H1 (cell line): ENCODE measurements around the gene METRNL. TPM values are rescaled to one million over a fixed set of nuclear protein-coding genes. Genes with fewer than 3 reads are reported as not detected.

Source experiments
- CTCF ChIA-PET: fragments of 300-600 bp; sonication (Branson Sonifier 250); formaldehyde crosslinking; loops from one replicate; lab custom pipeline; 2021; ENCODE audit not compliant: partially characterized antibody; lab: Charles Lee
- POLR2A ChIA-PET: fragments of 300-600 bp; sonication (Branson Sonifier 250); formaldehyde crosslinking; loops from one replicate; lab custom pipeline; 2021; ENCODE audit warnings: inconsistent platforms; ENCODE audit not compliant: partially characterized antibody; lab: Charles Lee
- DNase-seq, 2 experiments: peaks; one replicate each; pipeline versions ENCODE4 v3.0.0 to v3.0.0-alpha.2; 2010 to 2022; ENCODE audit warnings: low spot score in 2 of 2, low read depth in 1 of 2, mixed read lengths in 1 of 2
- FAIRE-seq: peaks from 2 replicates; lab custom pipeline; 2011; peaks lifted over from hg19 to GRCh38; lab: Jason Lieb, UNC
- H2AFZ ChIP-seq: 2 replicates; pipeline ENCODE4 v1.8.1; 2012; ENCODE audit warnings: low read length, inconsistent platforms
- H2AK5ac ChIP-seq: 2 replicates; pipeline ENCODE4 v1.6.1; 2013; ENCODE audit warnings: low read depth, low read length
- H2BK120ac ChIP-seq: replicated peaks from 2 replicates; pipeline ENCODE3; 2013; ENCODE audit warnings: low read depth, low read length, inconsistent platforms
- H2BK12ac ChIP-seq: 2 replicates; pipeline ENCODE4 v1.6.1; 2013; ENCODE audit warnings: low read depth, low read length
- H2BK15ac ChIP-seq: 2 replicates; pipeline ENCODE4 v1.6.1; 2013; ENCODE audit warnings: low read length
- H2BK20ac ChIP-seq: 2 replicates; pipeline ENCODE4 v1.6.1; 2013; ENCODE audit warnings: low read length
- H2BK5ac ChIP-seq: 2 replicates; pipeline ENCODE4 v1.6.1; 2013; ENCODE audit warnings: low read depth, low read length
- H3K14ac ChIP-seq: 2 replicates; pipeline ENCODE4 v1.6.1; 2013; ENCODE audit warnings: inconsistent platforms; ENCODE audit not compliant: insufficient read length
- H3K18ac ChIP-seq: 2 replicates; pipeline ENCODE4 v1.6.1; 2013; ENCODE audit warnings: low read length; ENCODE audit errors: extremely low read depth
- H3K23ac ChIP-seq: 2 replicates; pipeline ENCODE4 v1.6.1; 2013; ENCODE audit warnings: inconsistent platforms; ENCODE audit not compliant: insufficient read length
- H3K23me2 ChIP-seq: 2 replicates; pipeline ENCODE4 v1.6.1; 2013; ENCODE audit warnings: low read depth, low read length
- H3K27ac ChIP-seq: 2 replicates; pipeline ENCODE4 v1.6.1; 2011; ENCODE audit warnings: low read depth, low read length, inconsistent platforms
- H3K27me3 ChIP-seq, 4 experiments: replicated peaks in 1 of 4; 1 replicate in 1 of 4; 2 replicates in 3 of 4; pipeline versions ENCODE4 v1.6.1 to v1.8.1; 2011 to 2013; ENCODE audit warnings: low read length in 3 of 4, mild to moderate bottlenecking in 3 of 4, inconsistent platforms in 2 of 4, mixed read lengths in 2 of 4, moderate library complexity in 1 of 4; ENCODE audit not compliant: control insufficient read depth in 3 of 4, insufficient read depth in 3 of 4; ENCODE audit errors: extremely low read depth in 1 of 4
- H3K36me3 ChIP-seq, 4 experiments: 2 replicates each; pipeline versions ENCODE4 v1.6.1 to v1.8.1; 2011 to 2013; ENCODE audit warnings: mild to moderate bottlenecking in 4 of 4, low read length in 3 of 4, moderate library complexity in 2 of 4, control low read depth in 1 of 4, inconsistent platforms in 1 of 4; ENCODE audit not compliant: insufficient read depth in 4 of 4, control insufficient read depth in 2 of 4
- H3K4ac ChIP-seq: replicated peaks from 2 replicates; pipeline ENCODE3; 2013; ENCODE audit warnings: low read length, low read depth, mixed read lengths, inconsistent platforms; ENCODE audit not compliant: insufficient read length
- H3K4me1 ChIP-seq, 4 experiments: replicated peaks in 1 of 4; 1 replicate in 1 of 4; 2 replicates in 3 of 4; pipeline versions ENCODE4 v1.6.1 to v1.8.1; 2011 to 2013; ENCODE audit warnings: low read length in 3 of 4, inconsistent platforms in 2 of 4, mixed read lengths in 1 of 4; ENCODE audit not compliant: insufficient read depth in 4 of 4, control insufficient read depth in 3 of 4
- H3K4me2 ChIP-seq, 2 experiments: 2 replicates each; pipeline versions ENCODE4 v1.6.1 to v1.8.1; 2011 to 2013; ENCODE audit warnings: low read depth in 2 of 2, low read length in 2 of 2, control low read depth in 1 of 2, inconsistent platforms in 1 of 2, mild to moderate bottlenecking in 1 of 2; ENCODE audit not compliant: insufficient read depth in 1 of 2
- H3K4me3 ChIP-seq, 4 experiments: fragments of 200-600, 300-600 bp in 1 of 4; sonication (generic), shearing (Covaris generic), sonication (Bioruptor Twin) in 1 of 4; 2 replicates each; pipeline versions ENCODE4 v1.5.1 to v1.8.1; 2011 to 2016; ENCODE audit warnings: low read length in 4 of 4, low read depth in 3 of 4, control low read depth in 2 of 4, inconsistent platforms in 2 of 4, mild to moderate bottlenecking in 2 of 4, mixed read lengths in 1 of 4, moderate library complexity in 1 of 4; ENCODE audit not compliant: insufficient read depth in 2 of 4; ENCODE audit errors: extremely low read depth in 1 of 4
- H3K56ac ChIP-seq: replicated peaks from 2 replicates; pipeline ENCODE3; 2013; ENCODE audit warnings: low read depth, mild to moderate bottlenecking, mixed read lengths, low read length, inconsistent platforms; ENCODE audit not compliant: insufficient read length
- H3K79me1 ChIP-seq: 2 replicates; pipeline ENCODE4 v1.6.1; 2013; ENCODE audit warnings: low read depth, low read length, control low read depth
- H3K79me2 ChIP-seq, 2 experiments: 2 replicates each; pipeline versions ENCODE4 v1.6.1 to v1.8.1; 2012 to 2013; ENCODE audit warnings: low read length in 2 of 2, mild to moderate bottlenecking in 2 of 2, inconsistent platforms in 1 of 2; ENCODE audit not compliant: insufficient read depth in 2 of 2, control insufficient read depth in 1 of 2
- H3K9ac ChIP-seq, 4 experiments: replicated peaks in 1 of 4; 1 replicate in 1 of 4; 2 replicates in 3 of 4; pipeline versions ENCODE4 v1.6.1 to v1.8.1; 2011 to 2013; ENCODE audit warnings: low read depth in 3 of 4, low read length in 3 of 4, control low read depth in 2 of 4, mild to moderate bottlenecking in 2 of 4, moderate library complexity in 2 of 4, inconsistent platforms in 1 of 4; ENCODE audit errors: extremely low read depth in 1 of 4
- H3K9me3 ChIP-seq, 2 experiments: 2 replicates each; pipeline versions ENCODE4 v1.6.1 to v1.8.1; 2012 to 2013; ENCODE audit warnings: mild to moderate bottlenecking in 2 of 2, moderate library complexity in 2 of 2, control low read depth in 1 of 2, inconsistent platforms in 1 of 2, low read depth in 1 of 2, low read length in 1 of 2, mixed read lengths in 1 of 2; ENCODE audit not compliant: insufficient read depth in 2 of 2
- H4K20me1 ChIP-seq, 2 experiments: replicated peaks in 1 of 2; 2 replicates each; pipeline versions ENCODE3 to v1.8.1; 2011 to 2013; ENCODE audit warnings: inconsistent platforms in 2 of 2, low read length in 2 of 2, mild to moderate bottlenecking in 1 of 2; ENCODE audit not compliant: insufficient read depth in 2 of 2, control insufficient read depth in 1 of 2
- H4K5ac ChIP-seq: 2 replicates; pipeline ENCODE4 v1.6.1; 2013; ENCODE audit warnings: low read length, low read depth, mixed read lengths, inconsistent platforms; ENCODE audit not compliant: insufficient read length
- H4K8ac ChIP-seq: 2 replicates; pipeline ENCODE4 v1.8.0; 2013; ENCODE audit warnings: mild to moderate bottlenecking, moderate library complexity, low read length, inconsistent platforms; ENCODE audit not compliant: insufficient read depth; ENCODE audit errors: extremely low read depth
- H4K91ac ChIP-seq: replicated peaks from 2 replicates; pipeline ENCODE3; 2013; ENCODE audit warnings: low read length, mixed read lengths, inconsistent platforms; ENCODE audit not compliant: insufficient read length
- CBX8 ChIP-seq: fragments of 300-800, 300-1000 bp; sonication (generic); IDR thresholded peaks from 2 replicates; pipeline ENCODE4 v1.7.1; 2016; ENCODE audit warnings: low read depth, low read length, borderline replicate concordance
- HDAC6 ChIP-seq: IDR thresholded peaks from one replicate; pipeline ENCODE4 v1.7.1; 2012; ENCODE audit warnings: low read depth, mild to moderate bottlenecking, inconsistent platforms, low read length, moderate library complexity
- USF2 ChIP-seq: IDR thresholded peaks from 2 replicates; pipeline ENCODE4 v1.6.1; 2011; ENCODE audit warnings: low read length, improper control_type of control experiment
- WGBS, 2 experiments: shearing (Covaris generic) in 1 of 2; methylation state at CpG; one replicate each; pipeline versions ENCODE4 v1.1.6 to v1.1.7; 2013 to 2015; ENCODE audit warnings: low lambda C conversion rate in 2 of 2, mixed read lengths in 2 of 2, inconsistent platforms in 1 of 2, low coverage in 1 of 2, missing lambda C conversion rate in 1 of 2; ENCODE audit not compliant: insufficient replicate concordance in 2 of 2, insufficient coverage in 1 of 2, insufficient read length in 1 of 2; ENCODE audit errors: extremely low coverage in 1 of 2, missing lambda C conversion rate in 1 of 2; 5-methylcytosine and 5-hydroxymethylcytosine counted together
- polyA plus RNA-seq, 7 experiments: library from polyadenylated mRNA; depleted of rRNA in 3 of 7; stranded (reverse) in 5 of 7; unstranded in 2 of 7; fragments of >200 nt in 5 of 7; fragments of 200-250 nt in 2 of 7; gene quantifications; 1 replicate in 5 of 7; 2 replicates in 1 of 7; 4 replicates in 1 of 7; pipeline versions ENCODE4 v1.2.1 to v1.2.3, GENCODE V29; 2011 to 2013; ENCODE audit warnings: missing spikeins in 2 of 7, mixed read lengths in 2 of 7
- total RNA-seq: library from RNA; stranded (reverse); fragmentation: NEBNext Ultra II Directional; extraction: Animal tissue kit (Norgen Biotek cat#: 25700); gene quantifications from 2 replicates; pipeline ENCODE4 v1.2.1, GENCODE V29; 2021

Gene METRNL
- total and polyA plus RNA-seq, 2 of the 8 experiments (the other 6 are each of a cell fraction or from before 2014, with no cell fraction given) = 13.9 to 14.2 TPM

DNA sequence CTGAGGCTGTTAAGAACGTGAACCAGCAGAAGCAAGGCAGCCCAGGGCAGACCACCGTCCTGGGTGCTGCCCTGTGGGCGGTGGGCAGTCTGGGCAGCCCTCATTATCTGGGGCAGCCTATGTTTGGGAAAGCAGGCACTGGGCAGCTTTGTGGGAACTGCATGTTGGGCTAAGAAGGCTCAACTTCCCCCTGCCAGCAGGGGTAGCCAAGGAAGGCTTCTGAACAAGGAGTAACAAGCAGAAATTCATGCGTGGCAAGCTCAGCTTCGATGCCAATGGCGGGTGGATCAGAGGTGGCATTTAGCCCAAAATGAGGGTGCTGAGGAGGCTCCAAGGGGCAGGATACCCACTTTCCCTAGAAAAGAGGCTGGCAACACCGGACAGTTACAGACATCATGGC is 42.7 kb upstream of the METRNL start:
- H3K9me3 ChIP-seq = peaks cover 13 to 14% of the 10 kb centered on the region in 2 experiments; a peak in 3 of 4 replicates
- H2BK15ac ChIP-seq = no peak overlapping the region
- no peak overlapping the region for H3K4me2 ChIP-seq
- no peak overlapping the region for H2BK12ac ChIP-seq
- no peaks in the 10 kb centered on the region for H4K20me1 ChIP-seq
- no peak overlapping the region for H4K91ac ChIP-seq
- DNase-seq (no peak), FAIRE-seq (no peak)
- H2AK5ac ChIP-seq = no peak overlapping the region
- H3K9ac ChIP-seq = no peak overlapping the region
- H3K4me3 ChIP-seq = no peak overlapping the region
- H3K4ac ChIP-seq = no peak overlapping the region
- no peak overlapping the region for H3K23ac ChIP-seq
- H3K23me2 ChIP-seq = no peaks in the 10 kb centered on the region
- H2BK20ac ChIP-seq = no peak overlapping the region
- no peaks in the 10 kb centered on the region for H3K27me3 ChIP-seq
- no peak overlapping the region for H2BK5ac ChIP-seq
- H4K8ac ChIP-seq = no peak overlapping the region
- no peak overlapping the region for H3K56ac ChIP-seq
- no peaks in the 10 kb centered on the region for H3K4me1 ChIP-seq
- H3K27ac ChIP-seq = no peak overlapping the region
- H3K79me2 ChIP-seq = no peaks in the 10 kb centered on the region
- H3K36me3 ChIP-seq = peaks cover 0 to 5% (median 1%) of the 10 kb centered on the region in 4 experiments; a peak in 4 of 8 replicates
- no peak overlapping the region for H3K18ac ChIP-seq
- H2AFZ ChIP-seq = no peak overlapping the region
- CTCF ChIA-PET = interaction anchor here (1.2 to 1.3 kb wide), 2 partner anchors 8 to 137 kb away, joined by 3 read pairs; no protein-coding TSS in a partner anchor
- WGBS, 2 experiments = 91% methylated on average over 7 of the region's 7 CpGs; no CpG with 5 or more reads in 1 of the 2 experiments
- H3K79me1 ChIP-seq = no peaks in the 10 kb centered on the region
- H2BK120ac ChIP-seq = no peak overlapping the region
- POLR2A ChIA-PET = interaction anchor here (1.2 kb wide), 1 partner anchor 29 kb away, joined by 4 read pairs; no protein-coding TSS in a partner anchor
- no peak overlapping the region for H3K14ac ChIP-seq
- no peak overlapping the region for H4K5ac ChIP-seq
- TF ChIP-seq USF2 (no peak), CBX8 (no peak), HDAC6 (no peak)
